GM21360 (cell line): ENCODE data around the gene KCNS1.

Experiments used
- ATAC-seq: cut with Tn5 transposase; IDR thresholded peaks from one replicate; pipeline ENCODE4 v1.9.1; 2021; ENCODE audit warnings: mild to moderate bottlenecking, moderate library complexity; ENCODE audit not compliant: unreplicated experiment

KCNS1 gene

GRCh38 chr20:45051204-45052060, 49.5 kb downstream of the KCNS1 start:
- no peak for ATAC-seq

DNA sequence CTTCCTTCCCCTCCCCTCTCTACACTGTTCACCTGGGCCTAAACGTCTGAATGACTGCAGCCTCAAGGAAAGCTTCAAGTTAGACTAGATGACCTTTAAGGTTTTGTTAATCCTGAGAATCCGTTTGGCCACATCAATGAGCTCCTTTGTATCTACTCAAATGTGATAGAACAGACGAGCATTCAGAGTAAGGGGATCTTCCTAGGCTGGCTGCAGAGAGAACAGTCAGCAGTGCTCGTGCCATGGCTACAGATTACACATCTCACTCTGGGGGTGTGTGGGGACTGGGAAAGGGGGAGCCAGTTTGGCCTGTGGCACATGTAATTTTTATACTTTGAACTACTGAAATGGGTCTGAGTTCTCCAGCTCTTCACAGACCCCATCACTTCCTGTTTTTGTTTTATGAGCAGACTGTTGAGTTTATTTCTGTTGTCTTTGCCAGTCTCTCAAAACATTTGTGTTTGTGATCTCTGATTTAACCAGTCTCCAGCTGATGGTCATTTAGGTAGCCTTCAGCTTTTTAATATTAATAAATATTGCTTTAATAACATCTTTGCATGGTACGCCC, 50.9 kb downstream of the KCNS1 start:
- ATAC-seq, result no peak

DNA sequence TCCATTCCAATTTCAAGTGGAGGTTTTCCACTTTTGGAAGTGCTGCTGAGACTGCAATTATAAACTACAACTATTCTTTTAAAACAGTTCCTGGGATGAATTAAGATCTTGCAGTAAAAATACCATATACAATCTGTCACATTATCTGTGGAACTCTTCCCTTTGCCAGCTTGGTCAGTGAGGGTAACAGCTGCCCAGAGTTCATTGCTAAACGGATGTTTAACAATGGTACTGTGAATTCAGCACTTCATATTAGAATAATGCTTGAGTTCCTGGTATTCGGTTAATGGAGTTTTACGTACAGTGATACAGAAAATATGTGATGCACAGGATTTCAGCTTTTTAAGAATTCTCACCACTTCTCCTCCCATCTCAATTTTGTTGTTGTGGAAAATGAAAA, 51.5 kb downstream of the KCNS1 start:
- ATAC-seq, result no peak

DNA sequence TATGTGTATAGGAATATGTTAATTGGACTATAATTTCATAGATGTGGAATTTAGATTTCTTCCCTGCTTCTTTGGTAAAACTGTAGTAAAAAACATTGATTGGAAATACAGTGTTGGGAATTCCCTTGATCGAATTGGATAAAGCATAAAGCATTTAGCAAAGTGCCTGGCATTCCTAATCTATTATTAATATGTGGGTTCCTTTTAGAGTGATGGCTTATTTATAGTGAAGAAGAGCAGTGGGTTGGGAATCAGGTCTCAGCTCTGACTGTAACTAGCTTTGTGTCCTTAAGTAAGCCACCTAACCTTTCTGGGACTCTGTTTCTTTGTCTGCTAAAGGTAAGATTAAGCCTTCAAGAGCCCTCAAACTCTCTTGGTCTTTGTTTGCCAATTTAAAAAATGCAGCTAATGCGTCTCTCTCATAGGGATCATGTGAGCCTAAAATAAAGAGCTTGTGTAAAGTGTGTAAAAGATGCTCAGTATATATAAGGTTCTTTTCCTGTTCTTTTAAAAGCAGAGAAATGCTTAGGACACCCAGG, 53.3 kb downstream of the KCNS1 start:
- no peak for ATAC-seq

- ATAC-seq, result no peak
These were observed 56.3 kb downstream of the KCNS1 start for GRCh38 chr20:45044601-45045000.

GRCh38 chr20:45044084-45044573, 56.8 kb downstream of the KCNS1 start:
- ATAC-seq, result no peak

GRCh38 chr20:45042978-45043377, 57.9 kb downstream of the KCNS1 start:
- ATAC-seq, result no peak
